A549 (cell line): ENCODE results near the gene SAMD10.

Experiments used
- BHLHE40 ChIP-seq: IDR thresholded peaks from 2 replicates; pipeline ENCODE4 v1.6.1; 2012; ENCODE audit warnings: low read depth, low read length, inconsistent platforms
- CTCF ChIP-seq: fragments of >200 bp; sonication (Bioruptor Twin); formaldehyde crosslinking; IDR thresholded peaks from 3 replicates; pipeline ENCODE4 v1.5.1; 2016
- E2F6 ChIP-seq: IDR thresholded peaks from 2 replicates; pipeline ENCODE4 v1.6.1; 2012; ENCODE audit warnings: low read depth, borderline replicate concordance
- KDM5A ChIP-seq: fragments of 200-600 bp; sonication (generic); IDR thresholded peaks from 2 replicates; pipeline ENCODE4 v1.6.1; 2016; ENCODE audit warnings: antibody characterized with exemption, mild to moderate bottlenecking
- REST ChIP-seq: fragments of 200-600 bp; sonication (generic); IDR thresholded peaks from 2 replicates; pipeline ENCODE4 v1.6.1; 2016; ENCODE audit warnings: antibody characterized with exemption, mild to moderate bottlenecking, moderate library complexity
- RNF2 ChIP-seq: fragments of 200-600 bp; sonication (generic); IDR thresholded peaks from 2 replicates; pipeline ENCODE4 v1.6.1; 2016; ENCODE audit warnings: low read depth, mild to moderate bottlenecking, antibody characterized with exemption, moderate library complexity, borderline replicate concordance

- no peak for TF ChIP-seq KDM5A
- no peak for TF ChIP-seq RNF2
- no peak for TF ChIP-seq E2F6
- no peak for TF ChIP-seq BHLHE40
- TF ChIP-seq REST: no peak
- TF ChIP-seq CTCF: no peak
Observed at GRCh38 chr20:63966172-63966943, 13.1 kb downstream of the SAMD10 start.
